Fibroblast of pulmonary artery (primary cell): ENCODE results near the gene PPP4R3A.
"Not testable (repeated sequence)": the region's sequence is repeated elsewhere in the genome, so short reads cannot be mapped to it uniquely, and the experiment has no call there.

Source experiments
- DNase-seq: peaks from one replicate; pipeline ENCODE4 v3.0.0-alpha.2; 2010; ENCODE audit warnings: low read depth
- H3K4me3 ChIP-seq: replicated peaks from 2 replicates; pipeline ENCODE4 v1.5.1; 2011; ENCODE audit warnings: low read depth, mild to moderate bottlenecking, control low read depth, low read length, moderate library complexity
- CTCF ChIP-seq: IDR thresholded peaks from 2 replicates; pipeline ENCODE4 v1.5.1; 2011; ENCODE audit warnings: mild to moderate bottlenecking, control low read depth, low read length, inconsistent platforms; ENCODE audit errors: missing control alignments

PPP4R3A gene

GRCh38 chr14:91414475-91414833 is 95.7 kb downstream of the PPP4R3A start:
- no peak overlapping the region for H3K4me3 ChIP-seq
- no peak for DNase-seq
- no peak for TF ChIP-seq CTCF

GRCh38 chr14:91413547-91414474 is 96.3 kb downstream of the PPP4R3A start:
- DNase-seq = no peak
- no peak overlapping the region for H3K4me3 ChIP-seq
- no peak for TF ChIP-seq CTCF

DNA sequence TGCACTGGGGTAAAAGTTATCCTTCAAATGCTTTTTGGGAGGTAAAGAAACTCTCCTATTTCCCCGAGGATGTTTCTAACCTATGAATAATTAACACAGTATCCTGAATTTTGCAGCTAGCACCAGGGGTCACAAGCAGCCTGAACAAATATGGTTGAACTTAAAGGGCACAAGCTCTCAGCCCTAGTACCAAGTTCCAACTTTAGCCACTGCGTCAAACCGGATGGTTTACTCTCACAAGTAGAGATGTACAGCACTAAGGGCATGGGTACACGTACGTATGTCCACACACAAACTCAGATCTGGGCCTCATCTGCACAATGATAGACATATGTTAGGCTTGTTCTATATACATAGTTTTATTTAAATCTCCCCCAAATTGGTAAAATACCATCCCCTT is 97.2 kb downstream of the PPP4R3A start:
- DNase-seq = no peak
- no peak overlapping the region for H3K4me3 ChIP-seq
- no peak for TF ChIP-seq CTCF

- no peak overlapping the region for H3K4me3 ChIP-seq
- no peak for TF ChIP-seq CTCF
- DNase-seq = no peak
Observed at GRCh38 chr14:91410771-91411536, 99.2 kb downstream of the PPP4R3A start.

DNA sequence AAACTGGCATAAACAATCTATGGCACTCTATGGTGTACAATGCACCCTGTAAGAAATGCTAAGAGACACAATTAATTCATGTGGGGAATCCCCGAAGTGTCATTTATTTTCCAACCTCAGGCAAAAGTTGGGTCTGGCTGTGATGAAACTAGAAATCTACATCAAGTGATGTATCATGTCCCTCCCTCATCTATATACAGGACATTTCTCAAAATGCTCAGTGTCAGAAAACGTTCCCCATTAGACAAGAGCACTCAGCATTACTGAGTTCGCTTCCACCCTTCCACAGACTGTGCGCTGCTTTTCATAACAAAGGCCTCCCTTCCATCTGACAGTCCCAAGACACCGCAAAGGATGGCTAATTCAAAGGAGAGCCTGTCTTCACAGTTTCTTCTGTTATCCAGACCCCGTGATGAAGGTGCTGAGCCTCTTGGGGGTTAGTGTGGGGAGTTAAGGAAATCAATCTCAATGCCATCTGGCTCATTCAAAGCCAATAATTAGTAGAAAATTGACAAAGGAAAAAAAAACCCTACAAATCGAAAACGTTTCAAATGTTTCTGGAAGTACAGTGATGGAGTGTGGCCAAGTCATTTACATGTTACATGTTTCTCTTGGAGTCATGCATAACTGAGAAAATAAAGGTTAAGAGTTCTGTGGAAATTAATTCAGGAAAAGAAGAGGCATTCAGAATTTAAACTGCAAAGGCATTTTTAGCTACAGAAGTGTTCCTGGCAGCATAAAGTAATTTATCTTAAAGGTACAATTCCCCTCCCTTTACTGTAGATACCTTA is 100.0 kb downstream of the PPP4R3A start:
- no peak for DNase-seq
- no peak for TF ChIP-seq CTCF
- no peak overlapping the region for H3K4me3 ChIP-seq

GRCh38 chr14:91409240-91409639 is 100.9 kb downstream of the PPP4R3A start:
- DNase-seq, H3K4me3 ChIP-seq: not testable (repeated sequence)
